HCT116 (cell line): Measurements from ENCODE around the gene NKG7. TPM values are rescaled to one million over a fixed set of nuclear protein-coding genes. Genes with fewer than 3 reads are reported as not detected.

Experiments
- ATAC-seq: fragments of 200-7000 bp; cut with Tn5 transposase; 2 replicates; pipeline ENCODE4 v1.9.1; 2020; ENCODE audit warnings: mild to moderate bottlenecking, moderate library complexity
- BruUV-seq: library from RNA; stranded (reverse); fragments of 400-500 nt; replicated peaks from 2 replicates; lab custom pipeline; 2021; lab: Mats Ljungman, UMichigan
- CTCF ChIA-PET: fragments of 300-600 bp; sonication (Branson Sonifier 250); formaldehyde crosslinking; loops from one replicate; lab custom pipeline; 2021; ENCODE audit warnings: antibody characterized with exemption; lab: Charles Lee
- POLR2A ChIA-PET: fragments of 300-600, 350-600 bp; sonication (Branson Sonifier 250); formaldehyde crosslinking; loops from one replicate; lab custom pipeline; 2021; ENCODE audit warnings: antibody characterized with exemption; lab: Charles Lee
- RAD21 ChIA-PET, 2 experiments: fragments of 300-600 bp; sonication (Branson Sonifier 250); formaldehyde crosslinking; loops; one replicate each; lab custom pipeline; 2023; ENCODE audit warnings: low total read pairs in 2 of 2; ENCODE audit not compliant: uncharacterized antibody in 2 of 2, unreplicated experiment in 2 of 2, low non-redundant PET in 1 of 2; lab: Charles Lee
- DNase-seq: peaks from one replicate; pipeline ENCODE4 v3.0.0-alpha.2; 2010; ENCODE audit warnings: low read depth, low spot score
- H2AFZ ChIP-seq: fragments of 200-600 bp; shearing (Covaris generic), sonication (generic); 2 replicates; pipeline ENCODE4 v1.6.1; 2017; ENCODE audit warnings: low read depth, mixed run types, mixed read lengths, antibody characterized with exemption, low read length; ENCODE audit not compliant: poor library complexity, severe bottlenecking
- H3K27ac ChIP-seq: 2 replicates; pipeline ENCODE4 v1.5.1; 2012; ENCODE audit warnings: low read depth, low read length
- H3K27me3 ChIP-seq: fragments of 200-600 bp; sonication (generic); 2 replicates; pipeline ENCODE4 v1.6.1; 2016; ENCODE audit warnings: mixed run types, low read length, mixed read lengths; ENCODE audit not compliant: insufficient read depth
- H3K36me3 ChIP-seq, 2 experiments: fragments of 200-500 bp in 1 of 2; fragments of 200-600 bp in 1 of 2; sonication (Bioruptor generic) in 1 of 2; sonication (generic) in 1 of 2; 2 replicates each; pipeline versions ENCODE4 v1.5.1 to v1.6.1; 2014 to 2016; ENCODE audit warnings: low read length in 2 of 2, inconsistent platforms in 1 of 2, mixed read lengths in 1 of 2, mixed run types in 1 of 2; ENCODE audit not compliant: insufficient read depth in 2 of 2, control insufficient read depth in 1 of 2
- H3K4me1 ChIP-seq, 2 experiments: fragments of 200-600 bp in 1 of 2; sonication (generic) in 1 of 2; 2 replicates each; pipeline versions ENCODE4 v1.5.1 to v1.6.1; 2012 to 2017; ENCODE audit warnings: low read length in 2 of 2, inconsistent platforms in 1 of 2, mild to moderate bottlenecking in 1 of 2, mixed read lengths in 1 of 2, mixed run types in 1 of 2, moderate library complexity in 1 of 2; ENCODE audit not compliant: insufficient read depth in 2 of 2, control insufficient read depth in 1 of 2
- H3K4me2 ChIP-seq: fragments of 200-600 bp; sonication (generic); 2 replicates; pipeline ENCODE4 v1.6.1; 2017; ENCODE audit warnings: mixed run types, low read length, mixed read lengths
- H3K4me3 ChIP-seq, 2 experiments: fragments of 200-600 bp in 1 of 2; sonication (generic) in 1 of 2; replicated peaks in 1 of 2; 2 replicates each; pipeline ENCODE4 v1.5.1; 2011 to 2016; ENCODE audit warnings: low read length in 2 of 2, control low read depth in 1 of 2, low read depth in 1 of 2, mild to moderate bottlenecking in 1 of 2, mixed read lengths in 1 of 2, mixed run types in 1 of 2
- H3K79me2 ChIP-seq: fragments of 200-600 bp; sonication (generic); 2 replicates; pipeline ENCODE4 v1.6.1; 2017; ENCODE audit warnings: mild to moderate bottlenecking, mixed run types, low read length, moderate library complexity, mixed read lengths; ENCODE audit not compliant: insufficient read depth
- H3K9ac ChIP-seq: fragments of 200-600 bp; sonication (generic); 2 replicates; pipeline ENCODE4 v1.6.1; 2016; ENCODE audit warnings: low read length, mixed read lengths
- H3K9me2 ChIP-seq: fragments of 200-600 bp; sonication (generic), shearing (Covaris generic); 2 replicates; pipeline ENCODE4 v1.6.1; 2017; ENCODE audit warnings: mixed run types, mild to moderate bottlenecking, moderate library complexity; ENCODE audit not compliant: insufficient read depth
- H3K9me3 ChIP-seq, 2 experiments: fragments of 200-500 bp in 1 of 2; fragments of 200-600 bp in 1 of 2; sonication (Bioruptor generic) in 1 of 2; sonication (generic) in 1 of 2; 2 replicates each; pipeline ENCODE4 v1.6.1; 2014 to 2017; ENCODE audit warnings: low read length in 2 of 2, mixed read lengths in 2 of 2, inconsistent platforms in 1 of 2, low read depth in 1 of 2, mild to moderate bottlenecking in 1 of 2, mixed run types in 1 of 2, moderate library complexity in 1 of 2; ENCODE audit not compliant: control insufficient read depth in 1 of 2, insufficient read depth in 1 of 2
- H4K20me1 ChIP-seq: fragments of 200-600 bp; sonication (generic), shearing (Covaris generic); 2 replicates; pipeline ENCODE4 v1.6.1; 2017; ENCODE audit warnings: mixed run types, mild to moderate bottlenecking, moderate library complexity; ENCODE audit not compliant: insufficient read depth
- ATF3 ChIP-seq: IDR thresholded peaks from 2 replicates; pipeline ENCODE4 v1.6.1; 2012
- CBX3 ChIP-seq: IDR thresholded peaks from 2 replicates; pipeline ENCODE4 v1.6.1; 2012; ENCODE audit warnings: low read depth
- ELF1 ChIP-seq: IDR thresholded peaks from 2 replicates; pipeline ENCODE4 v1.6.1; 2012; ENCODE audit warnings: low read depth, borderline replicate concordance
- FOSL1 ChIP-seq: IDR thresholded peaks from 2 replicates; pipeline ENCODE4 v1.6.1; 2012; ENCODE audit warnings: low read depth
- JUND ChIP-seq: IDR thresholded peaks from 2 replicates; pipeline ENCODE4 v1.6.1; 2012
- POLR2AphosphoS5 ChIP-seq: IDR thresholded peaks from 2 replicates; pipeline ENCODE4 v1.6.1; 2011; ENCODE audit warnings: mild to moderate bottlenecking, low read depth, low read length, moderate library complexity
- ZFX ChIP-seq: fragments of 450-650 bp; IDR thresholded peaks from 2 replicates; pipeline ENCODE4 v1.6.1; 2017
- intact Hi-C: fragments of 100-400 bp; cut with micrococcal nuclease; formaldehyde crosslinking; loops from 2 replicates; pipeline ENCODE4 v1.10.0; 2022
- total RNA-seq: library from RNA; stranded (reverse); gene quantifications from one replicate; pipeline ENCODE4 v1.2.1, GENCODE V29; 2021; ENCODE audit not compliant: unreplicated experiment
- TF ChIP-seq, protein P1 (sequence below), 3 experiments: fragments of 200-600 bp in 1 of 3; sonication (generic) in 1 of 3; IDR thresholded peaks in 2 of 3; conservative IDR thresholded peaks in 1 of 3; 2 replicates each; pipeline ENCODE4 v1.5.1; 2012 to 2017; ENCODE audit warnings: low read depth in 2 of 3, low read length in 2 of 3, antibody characterized with exemption in 1 of 3, borderline replicate concordance in 1 of 3, control low read depth in 1 of 3, mild to moderate bottlenecking in 1 of 3, mixed read lengths in 1 of 3, mixed run types in 1 of 3, moderate library complexity in 1 of 3; ENCODE audit not compliant: insufficient read depth in 1 of 3

Gene NKG7
- total RNA-seq, 1 experiment from 2014 or later = not detected

GRCh38 chr19:51324167-51324481 lies 48.3 kb downstream of the NKG7 start:
- Histone ChIP-seq H3K4me3 (no peak overlapping the region), H3K4me2 (no peak overlapping the region), H4K20me1 (no peaks in the 10 kb centered on the region), H3K4me1 (peaks cover 2 to 10% of the 10 kb centered on the region in 2 experiments; a peak in 2 of 4 replicates), H3K9me3 (no peaks in the 10 kb centered on the region), H3K9ac (no peak overlapping the region), H3K9me2 (no peaks in the 10 kb centered on the region), H3K36me3 (no peaks in the 10 kb centered on the region), H3K27ac (no peak overlapping the region), H3K27me3 (peaks cover 8% of the 10 kb centered on the region; the same call in 1 of the 2 replicates), H2AFZ (no peak overlapping the region), H3K79me2 (no peaks in the 10 kb centered on the region)
- POLR2A ChIA-PET = no interaction called here
- CTCF ChIA-PET = interaction anchor here (1.5 kb wide), 1 partner anchor 15 kb away, joined by 10 read pairs; no protein-coding TSS in a partner anchor
- TF ChIP-seq ELF1 = no peak
- TF ChIP-seq ATF3 = no peak
- TF ChIP-seq CBX3 = no peak
- no peak for TF ChIP-seq POLR2AphosphoS5
- TF ChIP-seq, protein P1, sequence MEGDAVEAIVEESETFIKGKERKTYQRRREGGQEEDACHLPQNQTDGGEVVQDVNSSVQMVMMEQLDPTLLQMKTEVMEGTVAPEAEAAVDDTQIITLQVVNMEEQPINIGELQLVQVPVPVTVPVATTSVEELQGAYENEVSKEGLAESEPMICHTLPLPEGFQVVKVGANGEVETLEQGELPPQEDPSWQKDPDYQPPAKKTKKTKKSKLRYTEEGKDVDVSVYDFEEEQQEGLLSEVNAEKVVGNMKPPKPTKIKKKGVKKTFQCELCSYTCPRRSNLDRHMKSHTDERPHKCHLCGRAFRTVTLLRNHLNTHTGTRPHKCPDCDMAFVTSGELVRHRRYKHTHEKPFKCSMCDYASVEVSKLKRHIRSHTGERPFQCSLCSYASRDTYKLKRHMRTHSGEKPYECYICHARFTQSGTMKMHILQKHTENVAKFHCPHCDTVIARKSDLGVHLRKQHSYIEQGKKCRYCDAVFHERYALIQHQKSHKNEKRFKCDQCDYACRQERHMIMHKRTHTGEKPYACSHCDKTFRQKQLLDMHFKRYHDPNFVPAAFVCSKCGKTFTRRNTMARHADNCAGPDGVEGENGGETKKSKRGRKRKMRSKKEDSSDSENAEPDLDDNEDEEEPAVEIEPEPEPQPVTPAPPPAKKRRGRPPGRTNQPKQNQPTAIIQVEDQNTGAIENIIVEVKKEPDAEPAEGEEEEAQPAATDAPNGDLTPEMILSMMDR (IDR thresholded peaks at IDR 0.05 in 2 of 3, conservative IDR thresholded peaks at IDR 0.05 in 1 of 3; ENCODE audit: borderline replicate concordance in 1 of 3, insufficient read depth in 1 of 3, low read depth in 2 of 3, low read length in 2 of 3) = no peak
- TF ChIP-seq JUND = no peak
- TF ChIP-seq ZFX = no peak
- TF ChIP-seq FOSL1 = no peak
- intact Hi-C loops = no loop called here
- DNase-seq (no peak), ATAC-seq (no peak)
- BruUV-seq = no TSS peak
- RAD21 ChIA-PET = no interaction called here
